ENCODE measurements around the gene TSHZ1. TPM values are rescaled to one million over a fixed set of nuclear protein-coding genes. Genes with fewer than 3 reads are reported as not detected.

The TSHZ1 gene
- total and polyA plus RNA-seq, 2 donors from 2014 or later = 7.0 to 31.3 TPM

DNA sequence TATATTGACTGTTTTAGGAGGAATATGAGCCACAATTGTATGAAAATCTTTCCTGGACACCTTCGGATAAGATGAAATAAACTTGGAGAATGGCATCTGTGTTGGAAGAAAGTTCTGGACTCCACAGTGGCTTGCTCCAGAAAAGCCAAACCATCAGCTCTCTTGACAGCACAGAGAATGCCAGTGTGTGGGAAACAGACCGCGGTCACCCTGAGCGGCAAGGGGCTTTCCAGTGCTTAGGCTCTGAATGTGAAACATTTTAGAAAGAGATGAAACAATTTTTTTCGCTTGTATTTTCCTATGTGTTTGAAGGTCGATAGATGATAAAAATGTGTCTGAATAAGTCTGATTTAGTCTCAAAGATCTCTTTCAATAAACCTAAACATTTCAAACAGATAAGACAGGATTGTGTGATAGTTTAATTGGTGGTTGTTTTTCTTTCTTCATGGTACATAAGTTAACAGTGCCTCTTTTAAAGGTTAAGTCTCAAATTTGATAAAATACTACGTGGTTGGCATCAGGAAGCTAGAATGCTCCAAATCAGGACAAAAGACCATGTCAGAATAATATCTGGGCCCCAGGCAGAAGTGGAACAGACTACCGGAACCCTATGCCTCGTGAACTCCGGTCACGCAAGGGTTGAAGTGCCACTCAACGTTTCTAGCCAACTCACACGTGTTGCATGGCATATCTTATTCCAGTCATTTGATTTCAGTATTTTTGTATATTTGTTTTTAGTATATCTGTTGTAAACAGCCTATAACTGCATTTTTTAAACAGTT, 30.6 kb upstream of the TSHZ1 start:
- no peak overlapping the region for H3K4me3 ChIP-seq (ENCODE audit: low read length in 3 of 3)
- no peaks in the 10 kb centered on the region for H3K36me3 ChIP-seq (ENCODE audit: control insufficient read depth in 2 of 3, insufficient read depth in 3 of 3, low read length in 3 of 3)
- no peak overlapping the region for H3K9ac ChIP-seq (ENCODE audit: low read length in 3 of 3)
- intact Hi-C loops (cut with DNase I) = no loop called here
- H3K27ac ChIP-seq (ENCODE audit: low read depth in 2 of 2, low read length in 2 of 2) = no peak overlapping the region
- DNase-seq (no peak), FAIRE-seq (no peak)
- H3K4me1 ChIP-seq (ENCODE audit: control insufficient read depth in 2 of 3, insufficient read depth in 2 of 3, low read depth in 1 of 3, low read length in 3 of 3) = peaks cover 0 to 4% (median 0%) of the 10 kb centered on the region in 3 donors
- H3K9me3 ChIP-seq (ENCODE audit: control insufficient read depth in 2 of 3, insufficient read depth in 1 of 3, low read length in 3 of 3) = no peaks in the 10 kb centered on the region
- H3K27me3 ChIP-seq (ENCODE audit: control insufficient read depth, insufficient read depth, low read length) = no peaks in the 10 kb centered on the region
- TF ChIP-seq CTCF (IDR thresholded peaks at IDR 0.05; ENCODE audit: borderline replicate concordance, extremely low read depth, insufficient read depth) = no peak

GRCh38 chr18:75183524-75183923, 27.1 kb upstream of the TSHZ1 start:
- intact Hi-C loops (cut with DNase I) = no loop called here
- no peak overlapping the region for H3K27ac ChIP-seq (ENCODE audit: low read depth in 2 of 2, low read length in 2 of 2)
- H3K36me3 ChIP-seq (ENCODE audit: control insufficient read depth in 2 of 3, insufficient read depth in 3 of 3, low read length in 3 of 3) = no peaks in the 10 kb centered on the region
- peaks cover 0 to 4% (median 0%) of the 10 kb centered on the region in 3 donors for H3K4me1 ChIP-seq (ENCODE audit: control insufficient read depth in 2 of 3, insufficient read depth in 2 of 3, low read depth in 1 of 3, low read length in 3 of 3)
- no peak overlapping the region for H3K4me3 ChIP-seq (ENCODE audit: low read length in 3 of 3)
- no peak for FAIRE-seq
- no peak for DNase-seq
- TF ChIP-seq CTCF (IDR thresholded peaks at IDR 0.05; ENCODE audit: borderline replicate concordance, extremely low read depth, insufficient read depth) = no peak
- no peaks in the 10 kb centered on the region for H3K9me3 ChIP-seq (ENCODE audit: control insufficient read depth in 2 of 3, insufficient read depth in 1 of 3, low read length in 3 of 3)
- H3K9ac ChIP-seq (ENCODE audit: low read length in 3 of 3) = no peak overlapping the region
- no peaks in the 10 kb centered on the region for H3K27me3 ChIP-seq (ENCODE audit: control insufficient read depth, insufficient read depth, low read length)

- no peak for TF ChIP-seq CTCF (IDR thresholded peaks at IDR 0.05; ENCODE audit: borderline replicate concordance, extremely low read depth, insufficient read depth)
- Histone ChIP-seq H3K9ac (ENCODE audit: low read length in 3 of 3) (no peak overlapping the region), H3K27ac (ENCODE audit: low read depth in 2 of 2, low read length in 2 of 2) (no peak overlapping the region), H3K4me3 (ENCODE audit: low read length in 3 of 3) (no peak overlapping the region), H3K4me1 (ENCODE audit: control insufficient read depth in 2 of 3, insufficient read depth in 2 of 3, low read depth in 1 of 3, low read length in 3 of 3) (peaks cover 0 to 4% (median 0%) of the 10 kb centered on the region in 3 donors), H3K9me3 (ENCODE audit: control insufficient read depth in 2 of 3, insufficient read depth in 1 of 3, low read length in 3 of 3) (no peaks in the 10 kb centered on the region), H3K27me3 (ENCODE audit: control insufficient read depth, insufficient read depth, low read length) (no peaks in the 10 kb centered on the region), H3K36me3 (ENCODE audit: control insufficient read depth in 2 of 3, insufficient read depth in 3 of 3, low read length in 3 of 3) (no peaks in the 10 kb centered on the region)
- intact Hi-C loops (cut with DNase I) = no loop called here
- FAIRE-seq (no peak), DNase-seq (peak in 1 of 5 donors; percentile 84)
Observed at GRCh38 chr18:75183973-75184493, 26.6 kb upstream of the TSHZ1 start.
